HG03097 (cell line): ENCODE results near the gene TTI1.
"Not testable (repeated sequence)": the region's sequence is repeated elsewhere in the genome, so short reads cannot be mapped to it uniquely, and the experiment has no call there.

ENCODE experiments used
- ATAC-seq: cut with Tn5 transposase; IDR thresholded peaks from one replicate; pipeline ENCODE4 v1.9.1; 2021; ENCODE audit not compliant: unreplicated experiment, low FRiP score

The TTI1 gene

DNA sequence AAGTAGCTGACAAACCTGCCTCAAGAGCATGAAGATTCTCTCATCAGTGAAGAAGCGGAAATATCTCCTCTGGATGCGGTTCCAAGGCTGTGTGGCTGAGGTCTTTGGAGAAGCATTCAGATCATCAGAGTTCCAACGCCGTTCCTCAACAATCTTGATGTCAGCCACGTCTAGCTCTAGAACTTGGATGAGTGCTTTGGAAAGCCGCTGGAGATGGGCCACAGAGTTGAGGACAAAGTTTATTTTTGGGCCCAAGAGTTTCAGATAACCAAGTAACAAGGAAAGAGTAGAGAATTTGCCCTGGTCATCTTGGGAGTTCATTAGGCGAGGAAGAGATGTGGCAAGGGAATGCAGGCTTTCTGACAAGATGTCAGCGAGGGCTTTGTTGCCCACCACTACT is 20.9 kb downstream of the TTI1 start:
- ATAC-seq: no peak

DNA sequence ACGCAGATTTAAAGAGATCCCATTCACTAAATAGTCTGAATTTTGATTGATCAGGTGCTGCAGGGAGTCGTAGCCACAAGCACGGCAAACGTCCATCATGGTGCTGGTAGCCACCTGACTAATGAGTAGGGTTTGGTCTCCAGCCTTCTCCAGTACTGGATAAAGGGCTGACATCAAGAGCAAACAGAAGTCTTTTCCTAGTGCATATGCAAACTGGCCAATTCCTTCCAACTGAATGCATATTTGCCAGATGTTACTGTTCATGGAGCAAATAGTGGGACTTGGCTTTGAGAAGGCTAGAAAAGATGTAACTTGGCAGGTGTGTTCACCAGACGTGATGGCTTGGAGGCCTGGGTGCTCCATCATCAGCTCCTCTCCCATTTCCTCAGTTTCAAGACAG is 21.6 kb downstream of the TTI1 start:
- no peak for ATAC-seq

- not testable (repeated sequence) for ATAC-seq
Observed at GRCh38 chr20:38009416-38009815, 23.8 kb downstream of the TTI1 start.

GRCh38 chr20:38008233-38008944 is 24.9 kb downstream of the TTI1 start:
- no peak for ATAC-seq

DNA sequence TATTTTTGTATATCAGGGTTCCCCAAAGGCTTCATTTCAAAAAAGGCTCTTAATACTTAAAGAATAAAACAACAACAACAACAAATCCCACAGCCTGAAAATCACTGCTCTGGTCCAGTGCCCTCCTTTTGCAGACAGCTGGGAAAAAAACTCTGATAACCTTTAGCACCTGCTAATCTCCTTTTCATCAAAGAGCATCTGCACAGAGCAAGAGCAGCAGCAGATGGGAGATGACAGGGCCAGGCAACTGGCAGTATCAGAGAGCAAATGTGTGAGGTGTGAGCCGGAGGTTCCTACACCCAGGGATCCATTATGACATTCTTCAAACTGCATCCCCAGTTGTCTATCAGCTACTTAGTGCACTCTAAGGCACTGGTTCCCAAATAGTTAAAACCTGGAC is 25.7 kb downstream of the TTI1 start:
- ATAC-seq: no peak

GRCh38 chr20:38005903-38006302 is 27.4 kb downstream of the TTI1 start:
- no peak for ATAC-seq

DNA sequence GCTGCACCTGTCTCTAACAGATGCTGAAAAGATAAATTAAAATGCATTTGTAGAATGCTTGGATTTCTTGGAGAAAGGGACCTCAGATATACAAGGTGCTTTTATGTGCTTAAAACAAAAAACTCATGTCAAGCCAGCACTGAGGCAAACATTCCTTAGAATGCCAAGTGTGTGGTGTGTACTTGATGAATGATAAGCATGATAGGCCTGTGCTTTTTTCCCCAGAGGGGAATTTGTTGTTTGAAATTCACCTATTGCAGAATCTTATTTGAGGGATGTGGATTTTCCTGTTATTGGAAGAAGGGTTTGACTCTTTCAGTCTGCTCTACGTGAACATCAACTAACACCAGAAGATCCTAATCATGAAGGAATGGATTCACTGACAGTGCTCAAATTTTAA is 28.8 kb downstream of the TTI1 start:
- ATAC-seq: no peak

- ATAC-seq: no peak
Observed at GRCh38 chr20:38002422-38002821, 30.8 kb downstream of the TTI1 start.

DNA sequence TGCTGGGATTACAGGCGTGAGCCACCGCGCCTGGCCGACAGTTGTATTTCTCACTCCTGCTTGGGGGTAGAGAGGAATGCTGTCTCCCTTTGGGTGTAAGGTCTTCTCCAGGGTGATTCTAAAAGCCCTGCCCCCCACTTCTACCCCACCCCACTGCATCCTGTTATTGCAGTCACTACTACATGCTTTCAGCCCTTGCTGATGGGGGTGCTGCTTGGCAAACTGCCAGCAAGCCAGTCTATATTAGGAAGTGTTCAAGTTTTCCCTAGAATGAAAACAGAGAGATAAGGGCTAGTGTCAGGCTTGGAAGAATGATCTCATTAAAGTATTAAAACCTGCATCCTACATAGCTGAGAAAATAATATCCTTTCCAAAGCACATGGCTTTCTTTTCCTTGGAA is 31.3 kb downstream of the TTI1 start:
- no peak for ATAC-seq

DNA sequence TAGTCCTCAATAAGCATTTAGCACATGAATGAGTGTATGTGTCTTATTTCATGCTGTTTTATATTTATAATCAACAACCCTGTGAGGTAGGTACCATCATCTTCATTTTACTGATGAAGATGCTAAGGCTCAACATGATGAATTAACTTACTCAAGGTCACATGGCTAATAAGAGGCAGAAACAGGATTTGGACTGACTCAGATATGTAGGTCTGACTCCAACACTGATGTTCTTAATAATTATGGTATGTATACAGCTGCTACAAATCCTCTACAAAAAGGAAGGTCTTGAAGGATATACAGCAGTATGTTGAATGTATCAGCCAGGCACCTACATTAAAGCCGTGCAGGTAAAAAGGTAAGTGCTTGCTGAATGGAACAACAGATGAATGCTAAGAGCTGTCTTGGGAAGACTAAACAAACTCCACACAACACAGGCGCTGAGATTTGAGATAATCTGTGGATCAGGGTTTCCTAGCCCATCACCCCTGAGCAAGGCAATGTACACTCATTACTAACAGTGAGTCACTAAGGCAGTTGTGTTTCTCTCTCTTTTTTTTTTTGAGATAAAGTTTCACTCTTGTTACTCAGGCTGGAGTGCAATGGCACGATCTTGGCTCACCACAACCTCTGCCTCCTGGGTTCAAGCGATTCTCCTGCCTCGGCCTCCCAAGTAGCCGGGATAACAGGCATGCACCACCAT is 31.9 kb downstream of the TTI1 start:
- no peak for ATAC-seq

DNA sequence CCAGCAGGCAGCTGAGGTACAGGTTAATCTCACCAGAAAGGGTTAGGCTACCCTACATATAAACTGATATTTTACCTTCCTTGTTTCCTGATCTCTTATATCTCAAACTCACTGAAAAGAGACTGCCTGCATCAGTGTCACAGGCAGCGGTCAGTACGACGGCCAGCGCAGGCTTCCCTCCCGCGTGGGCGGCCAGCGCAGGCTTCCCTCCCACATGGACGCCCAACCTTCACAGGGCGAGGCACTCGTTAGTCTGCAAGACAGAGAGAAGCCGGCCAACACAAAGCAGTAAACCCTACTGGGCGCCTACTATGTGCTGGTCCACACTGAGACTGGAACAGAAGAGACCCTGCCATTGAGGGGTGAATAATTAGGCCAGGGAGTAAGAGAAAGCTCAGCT is 33.0 kb downstream of the TTI1 start:
- ATAC-seq: no peak

DNA sequence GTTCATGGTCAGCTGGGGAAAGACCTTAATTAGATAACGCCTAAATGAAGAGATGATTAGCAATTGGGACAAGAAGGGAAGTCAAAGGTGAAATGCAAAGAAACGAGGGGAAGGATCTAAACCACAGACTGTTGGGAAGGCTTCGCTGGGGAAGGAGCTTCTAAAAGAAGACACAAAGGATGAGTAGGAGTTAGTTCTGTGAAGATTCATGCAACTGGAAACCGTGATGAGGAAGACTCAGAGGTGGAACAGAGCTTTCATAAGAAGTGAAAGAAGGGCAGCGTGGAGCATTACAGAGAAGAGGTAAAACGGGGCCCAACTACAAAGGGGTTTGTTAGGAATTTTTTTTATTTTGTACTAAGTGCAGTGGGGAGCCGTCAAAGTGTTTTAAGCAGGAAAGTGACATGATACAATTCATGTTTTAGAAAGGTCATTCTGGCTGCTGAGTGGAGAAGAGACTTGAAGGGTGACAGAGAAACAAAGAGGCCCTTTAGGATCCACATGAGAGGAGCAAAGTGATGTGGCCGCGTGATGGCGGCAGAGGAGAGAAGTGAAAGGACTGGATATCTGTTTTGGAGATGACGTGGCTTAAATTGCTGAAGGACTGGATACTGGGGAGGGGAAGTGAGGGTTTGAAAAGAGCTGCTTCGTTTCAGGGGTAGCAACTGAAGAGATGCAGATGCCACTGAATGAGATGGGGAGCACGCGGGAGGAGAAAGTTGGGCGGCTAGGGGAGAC is 33.6 kb downstream of the TTI1 start:
- no peak for ATAC-seq

DNA sequence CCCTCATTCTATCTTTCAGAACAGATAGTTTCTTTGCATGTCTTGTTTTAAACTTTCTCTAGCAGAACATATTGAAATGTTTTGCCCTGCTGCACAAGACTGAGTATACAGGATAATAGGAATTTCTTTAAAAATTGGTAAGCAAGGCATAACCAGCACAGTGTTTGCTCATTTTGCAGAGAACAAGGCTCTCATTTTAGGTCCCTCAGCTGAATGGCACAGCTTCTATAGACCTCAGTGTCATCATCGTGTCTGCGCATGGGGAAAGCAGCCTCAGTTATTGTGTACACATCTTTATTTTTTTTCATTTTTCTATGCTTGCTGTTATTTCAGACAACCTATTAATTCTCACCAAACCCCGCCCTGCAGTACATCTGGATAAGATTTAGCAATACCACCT is 35.7 kb downstream of the TTI1 start:
- ATAC-seq: no peak

DNA sequence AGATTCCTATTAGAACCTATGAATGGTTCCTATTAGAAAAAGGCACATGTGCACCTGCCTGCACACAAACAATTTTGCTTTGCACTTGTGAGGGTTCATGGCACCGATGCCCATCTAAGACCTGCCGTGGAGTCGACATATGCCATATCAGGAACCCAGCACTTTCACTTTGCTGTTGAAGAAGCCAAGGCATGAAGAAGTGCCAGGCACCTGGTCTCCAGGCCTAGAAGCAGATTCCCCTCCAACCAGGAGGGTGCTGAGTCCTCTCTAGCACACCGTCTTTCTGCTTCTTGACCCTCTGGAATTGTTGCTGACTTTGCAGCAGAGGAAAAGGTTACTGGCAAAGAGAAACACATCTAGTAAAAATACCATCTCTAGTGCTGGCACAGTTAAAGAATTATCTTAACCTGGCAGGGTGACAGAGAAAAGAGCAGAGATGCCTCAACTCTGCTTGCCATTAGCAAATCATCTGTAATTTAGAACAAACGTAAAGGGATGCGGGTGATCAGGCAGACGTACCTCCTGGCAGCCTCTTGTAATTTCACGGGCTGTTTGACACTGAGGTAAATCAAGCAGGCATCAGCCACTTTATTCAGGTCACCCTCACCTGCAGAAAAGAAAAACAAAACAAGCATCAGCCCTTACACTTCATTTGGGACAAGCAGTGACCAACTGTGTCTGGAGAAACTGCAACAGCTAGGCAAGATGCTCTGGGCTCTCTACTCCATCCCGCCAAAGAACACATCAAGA is 37.2 kb downstream of the TTI1 start:
- no peak for ATAC-seq

GRCh38 chr20:37994512-37994911 is 38.7 kb downstream of the TTI1 start:
- no peak for ATAC-seq

DNA sequence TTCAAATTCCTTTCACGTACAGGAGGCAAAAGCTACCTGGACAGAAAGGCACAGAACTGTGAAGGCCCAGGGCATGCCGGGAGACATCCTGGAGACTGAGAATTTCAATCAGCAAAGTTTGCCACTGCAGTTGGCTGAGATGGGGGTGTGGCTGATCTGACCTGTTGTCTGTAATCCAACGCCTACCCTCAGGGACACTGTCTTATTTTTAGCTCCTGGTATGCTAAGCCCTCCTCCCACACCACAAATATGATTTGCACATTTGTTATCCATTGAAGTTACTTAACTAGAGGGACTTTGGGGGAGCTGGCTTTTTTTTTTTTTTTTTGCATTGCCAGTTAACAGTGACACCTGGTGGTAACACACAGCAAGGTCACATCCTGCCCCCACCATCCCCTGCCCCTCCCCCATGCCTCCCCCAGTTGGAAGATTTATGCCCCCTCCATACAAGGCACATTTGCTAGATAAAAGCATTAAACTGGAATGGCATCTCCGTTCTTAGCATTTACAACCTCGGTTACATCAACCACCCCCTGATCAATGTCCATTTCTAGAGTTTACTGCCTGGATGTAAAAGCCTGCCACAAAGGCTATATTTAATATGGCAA is 40.4 kb downstream of the TTI1 start:
- ATAC-seq: no peak

GRCh38 chr20:37991908-37992307 is 41.3 kb downstream of the TTI1 start:
- no peak for ATAC-seq

DNA sequence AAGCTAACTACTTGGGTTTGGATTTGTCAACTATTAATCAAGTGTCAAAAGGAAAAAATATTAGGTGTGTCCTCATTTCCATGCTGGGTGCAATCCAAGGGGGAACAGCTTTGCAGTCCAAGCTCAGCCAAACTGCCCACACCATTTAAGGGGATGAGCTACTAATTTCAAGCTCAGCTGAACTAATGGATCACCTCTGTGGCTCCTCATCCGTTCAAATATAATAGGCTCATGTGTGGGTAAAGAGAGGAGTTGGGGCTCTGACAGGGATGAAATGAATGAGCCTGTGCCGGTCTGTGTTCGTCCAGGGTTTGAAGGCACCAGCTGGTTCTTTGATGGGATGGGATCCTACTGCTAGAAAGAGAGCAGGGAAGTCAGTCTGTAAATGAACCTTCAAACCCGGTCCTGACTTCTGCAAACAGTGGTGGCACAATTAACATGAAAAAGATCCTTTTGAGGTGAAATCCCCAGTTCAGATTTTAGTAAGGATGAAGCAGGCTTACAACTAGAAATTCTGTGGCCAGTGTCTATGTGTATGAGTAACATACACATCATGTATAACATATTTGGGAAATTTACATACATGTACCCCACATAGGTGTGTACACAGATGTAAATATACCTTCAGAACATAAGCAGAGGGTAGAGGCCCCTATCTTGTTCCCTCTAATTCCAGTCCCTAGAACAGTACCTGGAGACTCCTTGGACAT is 41.9 kb downstream of the TTI1 start:
- no peak for ATAC-seq

DNA sequence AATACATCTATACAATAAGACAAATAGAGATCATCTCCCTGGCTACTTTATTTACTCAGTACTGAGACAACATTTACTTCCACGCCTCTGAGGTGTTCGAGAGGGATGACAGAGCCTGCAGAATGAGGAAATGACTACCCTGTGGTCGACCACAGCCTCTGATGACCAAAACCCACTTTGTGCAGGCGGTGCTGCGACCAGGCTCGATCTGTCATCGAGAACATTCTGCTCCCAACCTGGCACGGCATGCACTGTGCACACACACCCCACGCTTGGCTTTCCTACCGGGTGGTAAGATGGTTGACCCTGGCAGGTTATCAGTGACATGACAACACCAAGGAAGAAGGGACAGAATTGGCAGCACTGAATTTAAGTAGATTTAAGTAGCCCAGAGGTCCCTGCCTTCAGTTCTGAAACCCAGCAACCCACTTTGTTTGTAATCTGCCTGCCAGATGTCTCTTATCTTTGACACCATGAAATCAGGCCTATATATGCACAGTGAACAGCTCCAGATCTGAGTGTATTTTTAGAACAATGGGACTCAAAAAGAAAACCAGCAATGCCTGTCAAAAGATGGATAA is 42.6 kb downstream of the TTI1 start:
- ATAC-seq: peak; percentile 80
